ENCODE measurements around the gene STYXL2. TPM values are rescaled to one million over a fixed set of nuclear protein-coding genes. Genes with fewer than 3 reads are reported as not detected.
A peak's percentile ranks its signal among the peaks of the same experiment; 100 is the strongest.

Gene STYXL2
- total and polyA plus RNA-seq, 2 of the 8 experiments (the other 6 are each of a cell fraction or from before 2014, with no cell fraction given) = 0.09 to 0.22 TPM

GRCh38 chr1:167060141-167061072, 33.5 kb upstream of the STYXL2 start:
- no peak overlapping the region for H2BK20ac ChIP-seq (ENCODE audit: low read length)
- no peak overlapping the region for H3K18ac ChIP-seq (ENCODE audit: extremely low read depth, low read length)
- H3K4me1 ChIP-seq (replicated peaks in 1 of 4; ENCODE audit: control insufficient read depth in 3 of 4, insufficient read depth in 4 of 4, low read length in 3 of 4) = peaks cover 0 to 8% (median 2%) of the 10 kb centered on the region in 4 experiments; a peak in 4 of 7 replicates
- DNase-seq (ENCODE audit: low read depth in 1 of 2, low spot score in 2 of 2) (peak in 1 of 2 experiments; percentile 41), FAIRE-seq (no peak)
- no peak overlapping the region for H3K23ac ChIP-seq (ENCODE audit: insufficient read length)
- peaks cover 0 to 7% of the 10 kb centered on the region in 2 experiments for H4K20me1 ChIP-seq (replicated peaks in 1 of 2; ENCODE audit: control insufficient read depth in 1 of 2, insufficient read depth in 2 of 2, low read length in 2 of 2)
- no peak overlapping the region for H3K27ac ChIP-seq (ENCODE audit: low read depth, low read length)
- no peak overlapping the region for H3K9ac ChIP-seq (replicated peaks in 1 of 4; ENCODE audit: extremely low read depth in 1 of 4, low read depth in 3 of 4, low read length in 3 of 4)
- H3K4me3 ChIP-seq (ENCODE audit: extremely low read depth in 1 of 4, insufficient read depth in 2 of 4, low read depth in 3 of 4, low read length in 4 of 4) = no peak overlapping the region
- H3K9me3 ChIP-seq (ENCODE audit: insufficient read depth in 2 of 2, low read depth in 1 of 2, low read length in 1 of 2) = no peaks in the 10 kb centered on the region
- peaks cover 8% of the 10 kb centered on the region for H3K23me2 ChIP-seq (ENCODE audit: low read depth, low read length)
- H3K79me2 ChIP-seq (ENCODE audit: control insufficient read depth in 1 of 2, insufficient read depth in 2 of 2, low read length in 2 of 2) = no peaks in the 10 kb centered on the region
- H3K56ac ChIP-seq (replicated peaks; ENCODE audit: insufficient read length, low read depth, low read length) = no peak overlapping the region
- H3K79me1 ChIP-seq (ENCODE audit: low read depth, low read length) = no peaks in the 10 kb centered on the region
- TF ChIP-seq RAD21 (IDR thresholded peaks at IDR 0.05 in 1 of 2, conservative IDR thresholded peaks at IDR 0.05 in 1 of 2; ENCODE audit: low read depth in 2 of 2, low read length in 2 of 2) = peak; percentile 28 to 43; a peak in 2 of 4 replicates
- TF ChIP-seq CTCF (IDR thresholded peaks at IDR 0.05; ENCODE audit: control extremely low read depth in 1 of 3, insufficient read depth in 1 of 3, low read depth in 1 of 3, low read length in 3 of 3) = peak; percentile 29 to 41 (median 33)
- TF ChIP-seq NANOG (IDR thresholded peaks at IDR 0.05; ENCODE audit: insufficient read depth, low read depth, low read length, poor library complexity, severe bottlenecking) = no peak
- H2AK5ac ChIP-seq (ENCODE audit: low read depth, low read length) = no peak overlapping the region
- H2BK12ac ChIP-seq (ENCODE audit: low read depth, low read length) = no peak overlapping the region
- peak overlapping the region; percentile 88; the same call in 1 of the 2 replicates for H2BK15ac ChIP-seq (ENCODE audit: low read length)
- H2BK5ac ChIP-seq (ENCODE audit: low read depth, low read length) = no peak overlapping the region
- H4K8ac ChIP-seq (ENCODE audit: extremely low read depth, insufficient read depth, low read length) = no peak overlapping the region
- no peak overlapping the region for H2AFZ ChIP-seq (ENCODE audit: low read length)
- H3K4me2 ChIP-seq (ENCODE audit: insufficient read depth in 1 of 2, low read depth in 2 of 2, low read length in 2 of 2) = no peak overlapping the region; a peak in 1 of 4 replicates
- no peak overlapping the region for H3K14ac ChIP-seq (ENCODE audit: insufficient read length)
- H3K4ac ChIP-seq (replicated peaks; ENCODE audit: insufficient read length, low read depth, low read length) = peak overlapping the region; percentile 16
- no peaks in the 10 kb centered on the region for H3K36me3 ChIP-seq (ENCODE audit: control insufficient read depth in 2 of 4, insufficient read depth in 4 of 4, low read length in 3 of 4)
- WGBS, 2 experiments (ENCODE audit: extremely low coverage in 1 of 2, insufficient coverage in 1 of 2, insufficient read length in 1 of 2, insufficient replicate concordance in 2 of 2, low coverage in 1 of 2, low lambda C conversion rate in 2 of 2, missing lambda C conversion rate in 1 of 2) = 86% methylated on average over 10 of the region's 10 CpGs; no CpG with 5 or more reads in 1 of the 2 experiments
- H4K91ac ChIP-seq (replicated peaks; ENCODE audit: insufficient read length, low read length) = no peak overlapping the region
- no peak overlapping the region for H4K5ac ChIP-seq (ENCODE audit: insufficient read length, low read depth, low read length)
- H3K27me3 ChIP-seq (replicated peaks in 1 of 4; ENCODE audit: control insufficient read depth in 3 of 4, extremely low read depth in 1 of 4, insufficient read depth in 3 of 4, low read length in 3 of 4) = no peaks in the 10 kb centered on the region
- CTCF ChIA-PET (ENCODE audit: partially characterized antibody) = interaction anchor here (0.6 to 18.6 kb wide), 72 partner anchors 8 to 1135 kb away, joined by 3 to 874 read pairs (median 5); partner anchors contain the start of genes ILDR2, POGK, POU2F1 and STYXL2
- POLR2A ChIA-PET (ENCODE audit: partially characterized antibody) = interaction anchor here (0.8 to 3.4 kb wide), 4 partner anchors 106 to 370 kb away, joined by 3 to 20 read pairs (median 3); partner anchors contain the start of gene POU2F1
- H2BK120ac ChIP-seq (replicated peaks; ENCODE audit: low read depth, low read length) = no peak overlapping the region
